ENCODE results near the gene LATS2.
A peak's percentile ranks its signal among the peaks of the same experiment; 100 is the strongest.

Gene LATS2

GRCh38 chr13:21061029-21061763, at the start of gene LATS2:
Gene LATS2, minus strand, starts transcription at chr13:21061586. Its CDS starts 15,560 bp downstream, at chr13:21046026.
- peak; percentile 65 to 81 for DNase-seq

- no peak for DNase-seq
These were observed 47.8 kb upstream of the LATS2 start for GRCh38 chr13:21109168-21109567.

- DNase-seq: no peak
These were observed 44.7 kb upstream of the LATS2 start for GRCh38 chr13:21106089-21106488.

- DNase-seq: no peak
These were observed 43.0 kb upstream of the LATS2 start for GRCh38 chr13:21104199-21105019.

- DNase-seq: no peak
These were observed 40.6 kb upstream of the LATS2 start for GRCh38 chr13:21101865-21102576.

GRCh38 chr13:21100994-21101757, 39.8 kb upstream of the LATS2 start:
- DNase-seq: no peak

- no peak for DNase-seq
These were observed 38.8 kb upstream of the LATS2 start for GRCh38 chr13:21100211-21100610.

- DNase-seq: no peak
These were observed 33.9 kb upstream of the LATS2 start for GRCh38 chr13:21095311-21095710.

GRCh38 chr13:21089830-21090229, 28.4 kb upstream of the LATS2 start:
- DNase-seq: no peak

GRCh38 chr13:21088534-21088933, 27.1 kb upstream of the LATS2 start:
- DNase-seq: no peak

GRCh38 chr13:21086929-21087328, 25.5 kb upstream of the LATS2 start:
- no peak for DNase-seq

- no peak for DNase-seq
These were observed 20.5 kb upstream of the LATS2 start for GRCh38 chr13:21081926-21082325.

- DNase-seq: no peak
These were observed 19.2 kb upstream of the LATS2 start for GRCh38 chr13:21080593-21080891.

GRCh38 chr13:21079761-21080592, 18.6 kb upstream of the LATS2 start:
- DNase-seq: peak; percentile 59 to 72

GRCh38 chr13:21079221-21079620, 17.8 kb upstream of the LATS2 start:
- no peak for DNase-seq

GRCh38 chr13:21078501-21078900, 17.1 kb upstream of the LATS2 start:
- DNase-seq: no peak

- DNase-seq: no peak
These were observed 16.5 kb upstream of the LATS2 start for GRCh38 chr13:21077788-21078353.

GRCh38 chr13:21077076-21077787, 15.8 kb upstream of the LATS2 start:
- no peak for DNase-seq

GRCh38 chr13:21076253-21076652, 14.9 kb upstream of the LATS2 start:
- no peak for DNase-seq

GRCh38 chr13:21075379-21076249, 14.2 kb upstream of the LATS2 start:
- no peak for DNase-seq
